ENCODE data around the gene CPXM1.
"Not testable (repeated sequence)": the region's sequence is repeated elsewhere in the genome, so short reads cannot be mapped to it uniquely, and the experiment has no call there.

The CPXM1 gene

DNA sequence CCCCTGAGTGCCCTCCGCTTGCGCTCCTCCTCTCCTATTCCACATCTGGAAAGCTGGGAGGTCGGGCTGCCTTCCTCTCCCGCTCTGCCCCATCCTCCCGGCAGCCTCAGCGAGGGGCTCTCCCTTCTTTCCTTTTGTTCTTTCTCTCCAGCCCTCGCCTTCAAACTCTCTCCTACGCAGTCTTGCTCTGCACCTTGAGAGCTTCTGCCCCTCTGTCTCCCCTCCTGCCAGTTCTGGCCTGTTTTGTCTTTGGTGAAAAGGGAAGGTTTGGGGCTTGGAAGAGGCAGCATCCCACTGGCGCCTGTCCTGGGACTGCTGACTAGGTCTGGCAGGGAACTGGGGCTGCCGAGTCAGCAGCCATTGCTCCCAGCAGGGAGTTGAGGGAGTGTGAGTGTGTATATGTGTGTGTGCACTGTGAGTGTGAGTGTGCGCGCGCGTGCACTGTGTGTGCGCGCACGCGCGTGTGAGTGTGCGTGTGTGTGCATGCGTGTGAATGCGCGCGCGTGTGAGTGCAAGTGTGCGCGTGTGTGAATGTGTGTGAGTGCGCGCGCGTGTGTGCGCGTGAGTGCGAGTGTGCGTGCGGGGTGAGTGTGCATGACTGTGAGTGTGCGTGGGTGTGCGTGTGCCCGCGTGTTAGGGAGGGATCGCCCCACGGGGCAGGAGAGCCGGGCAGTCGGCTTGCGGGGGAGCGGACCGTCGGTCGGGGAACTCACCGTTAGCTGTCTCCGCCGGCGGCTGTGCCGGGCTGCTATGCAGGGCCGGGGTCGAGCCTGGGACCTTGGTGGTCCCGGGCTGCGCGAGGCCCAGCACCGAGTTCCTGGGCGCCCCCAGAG, 523 bp downstream of the CPXM1 start:
- no peak for DNase-seq (ENCODE audit: low read depth)

DNA sequence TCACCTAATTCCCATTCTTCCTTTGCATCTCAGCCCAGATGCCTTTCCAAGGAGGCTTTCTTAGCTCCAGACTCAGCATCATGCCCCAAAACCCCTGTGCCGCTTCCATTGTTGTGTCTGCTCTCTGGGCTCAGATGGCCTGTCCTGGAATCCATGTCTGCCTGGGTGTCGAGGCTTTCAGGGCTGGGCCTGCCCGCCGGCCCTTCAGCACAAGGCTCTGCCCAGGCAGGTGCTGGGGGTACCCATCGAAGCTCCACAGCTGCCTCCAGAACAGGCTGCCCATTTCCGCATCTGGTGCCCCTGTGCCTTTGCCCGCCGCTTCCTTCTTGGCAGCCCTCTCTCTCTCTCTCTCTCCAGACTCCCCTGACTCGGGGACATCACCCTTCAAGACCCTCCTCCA, 1.2 kb downstream of the CPXM1 start:
- no peak for DNase-seq (ENCODE audit: low read depth)

DNA sequence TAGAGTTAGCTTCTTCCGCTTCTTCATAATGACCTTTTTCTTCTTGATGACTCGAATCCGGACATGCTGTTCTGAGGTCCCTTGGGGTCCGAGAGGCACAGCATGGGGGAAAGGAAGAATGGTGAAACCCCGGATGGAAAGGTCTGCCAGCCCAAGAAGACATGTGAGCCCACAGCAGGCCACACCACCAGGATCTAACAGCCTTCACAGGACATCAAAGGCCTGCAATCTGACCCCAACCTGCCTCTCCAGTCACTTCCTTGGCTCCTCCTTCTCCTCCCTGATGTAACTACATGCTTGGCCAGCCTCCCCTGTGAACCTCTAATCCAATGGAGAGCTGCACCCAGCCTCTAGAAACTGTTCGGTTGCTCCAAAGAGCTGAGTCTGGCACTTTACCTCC, 1.6 kb downstream of the CPXM1 start:
- no peak for DNase-seq (ENCODE audit: low read depth)

DNA sequence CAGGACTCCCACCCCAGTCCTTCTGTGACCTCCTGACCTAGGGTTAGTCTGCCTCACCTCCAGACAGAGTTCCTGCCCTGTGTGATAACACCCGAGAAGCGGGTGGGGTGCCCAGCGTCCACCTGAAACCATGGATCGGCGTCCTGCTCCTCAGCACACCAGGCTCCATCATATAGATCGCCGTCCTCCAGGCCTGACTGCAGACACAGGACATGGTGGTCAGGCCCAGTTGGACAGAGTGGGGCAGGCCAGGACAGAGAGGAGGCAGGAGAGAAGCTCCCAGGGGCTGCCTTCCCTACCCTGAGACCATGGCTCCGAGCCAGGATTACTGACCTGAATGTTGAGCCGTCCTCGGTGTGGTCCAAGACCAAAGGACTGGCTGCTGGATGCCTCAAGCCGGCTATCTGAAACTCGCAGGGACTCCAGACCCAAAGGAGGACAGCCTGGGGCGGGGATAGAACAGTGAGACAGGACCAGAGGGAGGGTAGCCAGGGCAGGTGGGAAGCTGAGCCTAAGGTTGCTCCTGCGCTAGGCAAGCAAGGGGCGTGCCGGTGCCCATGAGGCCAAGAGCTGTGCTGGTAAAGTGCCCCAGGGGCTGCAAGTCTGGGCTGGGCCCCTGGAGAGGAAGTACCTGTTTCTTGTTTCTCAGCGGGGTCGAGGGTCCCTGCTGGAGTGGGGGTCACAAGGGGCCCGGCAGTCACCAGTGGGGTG, 2.2 kb downstream of the CPXM1 start:
- DNase-seq (ENCODE audit: low read depth) = no peak

GRCh38 chr20:2797136-2797983, 3.1 kb downstream of the CPXM1 start:
- DNase-seq (ENCODE audit: low read depth) = no peak

- no peak for DNase-seq (ENCODE audit: low read depth)
These were observed 4.3 kb downstream of the CPXM1 start for GRCh38 chr20:2796011-2796660.

DNA sequence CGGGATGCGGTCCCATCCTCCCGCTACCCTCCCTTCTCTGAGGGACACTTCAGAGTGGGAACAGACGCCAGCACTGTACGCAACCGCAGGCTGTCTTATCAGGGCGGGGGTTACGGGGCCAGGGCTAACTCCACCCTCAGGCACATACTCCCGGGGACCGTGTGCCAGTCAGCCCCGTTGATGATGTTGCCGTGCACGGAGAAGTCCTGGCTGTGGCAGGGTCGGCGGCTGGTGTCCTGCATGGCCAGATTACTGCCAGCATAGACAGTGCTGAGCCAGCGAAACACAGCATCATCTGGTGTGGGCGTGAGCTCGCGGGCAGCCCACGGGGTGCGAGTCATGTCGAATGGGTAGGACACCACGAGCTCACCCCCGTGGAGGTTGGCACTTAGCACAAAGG, 5.0 kb downstream of the CPXM1 start:
- no peak for DNase-seq (ENCODE audit: low read depth)

- DNase-seq (ENCODE audit: low read depth) = no peak
These were observed 5.5 kb downstream of the CPXM1 start for GRCh38 chr20:2794866-2795447.

- no peak for DNase-seq (ENCODE audit: low read depth)
These were observed 6.2 kb downstream of the CPXM1 start for GRCh38 chr20:2794202-2794748.

GRCh38 chr20:2793471-2793870, 7.0 kb downstream of the CPXM1 start:
- no peak for DNase-seq (ENCODE audit: low read depth)

DNA sequence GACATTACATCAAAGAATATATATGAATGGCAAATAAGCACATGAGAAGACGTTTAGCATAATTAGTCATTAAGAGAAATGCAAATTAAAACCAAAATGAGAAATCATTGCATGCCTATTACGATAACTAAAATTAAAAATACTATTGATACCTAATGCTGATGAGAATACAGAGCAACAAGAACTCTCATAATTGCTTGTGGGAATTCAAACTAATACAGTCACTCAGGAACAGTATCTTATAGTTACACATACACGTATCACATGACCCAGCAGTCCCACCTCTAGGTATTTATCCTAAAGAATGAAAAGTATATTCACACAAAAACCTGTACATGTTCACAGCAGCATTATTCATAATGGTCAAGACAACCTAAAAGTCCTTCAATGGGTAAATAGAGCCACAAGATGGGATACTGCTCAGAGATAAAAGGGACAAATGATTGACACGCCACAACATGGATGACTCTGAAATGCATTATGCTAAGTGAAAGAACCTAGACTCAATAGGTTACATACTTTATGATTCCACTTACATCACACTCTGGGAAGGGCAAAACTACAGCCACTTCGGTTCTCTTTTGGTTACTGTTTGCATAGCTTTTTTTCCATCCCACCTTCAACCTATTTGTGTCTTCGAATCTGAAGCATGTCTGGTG, 16.4 kb downstream of the CPXM1 start:
- DNase-seq (ENCODE audit: low read depth) = no peak

DNA sequence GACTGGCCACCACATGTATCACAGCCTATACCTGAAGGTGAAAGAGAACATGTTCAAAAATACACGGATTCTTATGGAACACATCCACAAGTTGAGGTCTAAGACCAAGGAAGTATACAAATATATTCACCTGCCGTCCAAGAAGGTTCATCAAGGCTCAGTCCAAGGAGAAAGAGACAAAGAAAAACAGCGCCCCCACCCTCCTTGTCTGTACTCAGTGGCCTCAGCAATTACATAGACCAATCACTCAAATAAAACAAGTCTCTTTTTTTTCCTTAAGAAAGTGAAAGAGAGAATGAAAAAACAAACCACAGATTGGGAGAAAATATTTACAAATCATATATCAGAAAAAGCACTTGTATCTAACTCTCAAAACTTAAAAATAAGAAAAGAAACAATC, 19.5 kb downstream of the CPXM1 start:
- no peak for DNase-seq (ENCODE audit: low read depth)

DNA sequence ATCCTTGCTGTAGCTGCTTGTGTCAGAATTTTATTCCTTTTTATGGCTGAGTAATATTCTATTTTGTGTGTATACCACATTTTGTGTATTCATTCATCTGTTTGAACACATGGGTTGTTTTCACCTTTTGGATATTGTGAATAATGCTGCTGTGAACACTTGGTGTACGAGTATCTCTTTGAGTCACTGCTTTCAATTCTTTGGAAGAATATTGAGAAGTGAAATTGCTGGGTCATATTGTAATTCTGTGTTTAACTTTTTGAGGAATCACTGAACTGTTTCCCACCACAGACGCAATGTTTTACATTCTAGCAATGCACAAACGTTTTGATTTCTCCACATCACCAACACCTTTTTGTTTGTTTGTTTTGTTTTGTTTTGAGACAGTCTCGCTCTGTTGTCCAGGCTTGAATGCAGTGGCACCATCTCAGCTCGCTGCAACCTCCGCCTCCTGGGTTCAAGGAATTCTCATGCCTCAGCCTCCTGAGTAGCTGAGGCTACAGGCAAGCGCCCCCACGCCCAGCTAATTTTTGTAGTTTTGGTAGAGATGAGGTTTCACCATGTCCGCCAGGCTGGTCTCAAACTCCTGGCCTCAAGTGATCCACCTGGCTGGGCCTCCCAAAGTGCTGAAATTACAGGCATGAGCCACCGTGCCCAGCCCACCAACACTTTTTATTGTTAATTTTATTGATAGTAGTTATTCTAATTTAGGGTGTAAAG, 21.7 kb downstream of the CPXM1 start:
- no peak for DNase-seq (ENCODE audit: low read depth)

- no peak for DNase-seq (ENCODE audit: low read depth)
These were observed 25.3 kb downstream of the CPXM1 start for GRCh38 chr20:2775139-2775538.

DNA sequence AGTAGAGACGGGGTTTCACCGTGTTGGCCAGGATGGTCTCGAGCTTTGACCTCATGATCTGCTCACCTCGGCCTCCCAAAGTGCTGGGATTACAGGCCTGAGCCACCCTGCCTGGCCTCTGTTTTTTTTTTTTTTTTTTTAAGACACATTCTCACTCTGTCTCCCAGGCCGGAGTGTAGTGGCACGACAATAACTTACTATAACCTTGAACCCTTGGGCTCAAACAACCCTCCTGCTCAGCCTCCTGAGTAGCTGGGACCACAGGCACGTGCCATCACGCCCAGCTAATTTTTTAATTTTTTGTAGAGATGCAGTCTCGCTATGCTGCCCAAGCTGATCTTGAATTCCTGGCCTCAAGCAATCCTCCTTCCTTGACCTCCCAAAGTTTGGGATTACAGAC, 26.6 kb downstream of the CPXM1 start:
- DNase-seq (ENCODE audit: low read depth) = no peak

GRCh38 chr20:2771631-2772080, 28.8 kb downstream of the CPXM1 start:
- DNase-seq (ENCODE audit: low read depth) = no peak

- DNase-seq (ENCODE audit: low read depth) = not testable (repeated sequence)
These were observed 30.3 kb downstream of the CPXM1 start for GRCh38 chr20:2770091-2770490.

DNA sequence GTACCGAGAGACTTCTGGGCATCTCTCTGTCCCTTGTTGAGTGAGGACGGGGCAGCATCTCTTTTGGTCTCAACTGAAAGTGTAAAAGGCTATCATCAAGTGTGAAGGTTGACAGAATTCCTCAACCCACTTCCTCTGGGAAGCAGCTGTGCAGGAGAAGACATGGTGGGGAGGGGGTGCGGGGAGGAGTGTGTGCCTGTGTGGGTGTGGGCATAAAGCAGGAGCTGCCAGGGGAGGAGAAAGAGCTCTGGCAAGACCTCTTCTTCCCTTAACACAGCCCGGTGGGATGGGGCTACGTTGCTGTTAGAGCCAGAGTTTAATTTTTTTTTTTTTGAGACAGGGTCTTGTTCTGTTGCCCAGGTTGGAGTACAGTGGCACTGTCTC, 31.8 kb downstream of the CPXM1 start:
- DNase-seq (ENCODE audit: low read depth) = no peak

GRCh38 chr20:2767768-2768631, 32.4 kb downstream of the CPXM1 start:
- no peak for DNase-seq (ENCODE audit: low read depth)

Measured in stimulated activated CD8-positive, alpha-beta memory T cell treated with anti-CD3 and anti-CD28 coated beads, Interleukin-15, amount 100 ng/mL, for 24 hours (primary cell).